Esophagus squamous epithelium (tissue), 4 donors: ENCODE measurements around the gene ETFB.

Source experiments
- POLR2A ChIP-seq, 4 donors: fragments of 450-650 bp; IDR thresholded peaks; one replicate each; pipeline ENCODE4 v1.6.1; 2017; ENCODE audit warnings: antibody characterized with exemption in 4 of 4, mild to moderate bottlenecking in 4 of 4, moderate library complexity in 3 of 4
- TF ChIP-seq, protein P1 (sequence below), 6 experiments: fragments of 450-650 bp in 4 of 6; fragments of 200-600 bp in 2 of 6; sonication (generic) in 2 of 6; IDR thresholded peaks; one replicate each; pipeline ENCODE4 v1.5.1; 2016 to 2019; ENCODE audit warnings: antibody characterized with exemption in 6 of 6, mild to moderate bottlenecking in 4 of 6, moderate library complexity in 4 of 6

- TF ChIP-seq POLR2A (IDR thresholded peaks at IDR 0.05), result no peak
- TF ChIP-seq, protein P1, sequence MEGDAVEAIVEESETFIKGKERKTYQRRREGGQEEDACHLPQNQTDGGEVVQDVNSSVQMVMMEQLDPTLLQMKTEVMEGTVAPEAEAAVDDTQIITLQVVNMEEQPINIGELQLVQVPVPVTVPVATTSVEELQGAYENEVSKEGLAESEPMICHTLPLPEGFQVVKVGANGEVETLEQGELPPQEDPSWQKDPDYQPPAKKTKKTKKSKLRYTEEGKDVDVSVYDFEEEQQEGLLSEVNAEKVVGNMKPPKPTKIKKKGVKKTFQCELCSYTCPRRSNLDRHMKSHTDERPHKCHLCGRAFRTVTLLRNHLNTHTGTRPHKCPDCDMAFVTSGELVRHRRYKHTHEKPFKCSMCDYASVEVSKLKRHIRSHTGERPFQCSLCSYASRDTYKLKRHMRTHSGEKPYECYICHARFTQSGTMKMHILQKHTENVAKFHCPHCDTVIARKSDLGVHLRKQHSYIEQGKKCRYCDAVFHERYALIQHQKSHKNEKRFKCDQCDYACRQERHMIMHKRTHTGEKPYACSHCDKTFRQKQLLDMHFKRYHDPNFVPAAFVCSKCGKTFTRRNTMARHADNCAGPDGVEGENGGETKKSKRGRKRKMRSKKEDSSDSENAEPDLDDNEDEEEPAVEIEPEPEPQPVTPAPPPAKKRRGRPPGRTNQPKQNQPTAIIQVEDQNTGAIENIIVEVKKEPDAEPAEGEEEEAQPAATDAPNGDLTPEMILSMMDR (IDR thresholded peaks at IDR 0.05), result no peak
These were observed 44.4 kb downstream of the ETFB start for GRCh38 chr19:51321799-51322198.
